Medulla oblongata (tissue), 1 donor: ENCODE results near the gene TRIM16.
A peak's percentile ranks its signal among the peaks of the same experiment; 100 is the strongest.
"Not testable (repeated sequence)": the region's sequence is repeated elsewhere in the genome, so short reads cannot be mapped to it uniquely, and the experiment has no call there.

Experiments used
- DNase-seq: peaks from one replicate; pipeline ENCODE4 v3.0.0-alpha.2; 2015; ENCODE audit errors: extremely low spot score

Gene TRIM16

GRCh38 chr17:15683824-15684478 lies at the start of gene TRIM16:
Gene TRIM16, minus strand, starts transcription at chr17:15684311. Its CDS starts 32,702 bp downstream, at chr17:15651609.
- peak; percentile 76 for DNase-seq

DNA sequence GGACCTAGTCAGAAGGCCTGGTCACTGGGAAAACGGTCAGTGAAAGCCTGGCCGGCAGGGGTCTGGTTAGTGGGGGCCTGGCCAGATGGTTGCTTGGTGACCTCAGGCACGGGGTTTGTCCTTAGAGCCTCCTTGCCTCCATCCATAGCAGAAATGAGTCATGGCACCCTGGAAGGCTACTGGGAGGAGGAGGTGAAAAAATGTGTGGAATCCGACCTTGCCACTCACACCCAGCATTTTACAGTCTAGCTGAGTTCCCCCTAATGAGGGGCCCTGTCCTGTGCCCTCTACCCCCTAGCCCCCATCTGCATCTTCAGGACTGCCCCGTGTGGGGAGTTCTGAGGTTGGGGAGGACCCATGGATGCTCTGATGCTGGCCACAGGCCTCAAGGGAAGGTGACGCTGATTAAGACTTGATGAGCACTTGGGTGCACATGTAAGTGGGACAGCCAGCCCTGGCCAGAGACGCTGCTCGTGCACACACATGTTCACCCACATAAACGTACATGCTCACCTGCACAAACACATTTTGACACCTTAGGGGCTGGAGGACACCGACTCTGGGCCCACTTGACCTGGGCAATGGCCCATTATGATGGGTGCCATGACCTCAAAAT lies 49.2 kb upstream of the TRIM16 start:
- DNase-seq: not testable (repeated sequence)

DNA sequence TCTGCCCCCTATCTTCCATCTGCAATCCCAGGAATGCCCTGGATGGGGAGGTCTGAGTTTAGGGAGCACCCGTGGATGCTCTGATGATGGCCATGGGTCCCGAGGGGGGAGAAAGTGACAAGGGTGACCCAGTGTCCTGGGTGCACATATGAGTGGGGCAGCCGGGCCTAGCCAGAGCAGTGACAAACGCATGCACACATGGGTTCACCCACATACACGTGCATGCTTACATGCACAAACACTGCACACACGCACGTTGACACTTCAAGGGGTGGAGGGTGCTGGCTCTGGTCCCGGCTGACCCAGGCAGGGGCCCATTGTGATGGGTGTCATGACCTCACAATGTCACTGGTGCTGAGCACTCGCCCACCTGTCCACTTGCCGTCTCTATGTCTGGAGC lies 47.8 kb upstream of the TRIM16 start, which contains the start of gene TBC1D26:
Gene TBC1D26, plus strand, starts transcription at position 384 of the 400 bp plus-strand sequence. CDS start 3,066 bp downstream, outside the sequence.
- DNase-seq: not testable (repeated sequence)

GRCh38 chr17:15730535-15730934 lies 46.4 kb upstream of the TRIM16 start:
- not testable (repeated sequence) for DNase-seq

GRCh38 chr17:15716601-15717563 lies 32.8 kb upstream of the TRIM16 start:
- DNase-seq: not testable (repeated sequence)

- DNase-seq: not testable (repeated sequence)
These were observed 24.8 kb upstream of the TRIM16 start for GRCh38 chr17:15708879-15709278.

DNA sequence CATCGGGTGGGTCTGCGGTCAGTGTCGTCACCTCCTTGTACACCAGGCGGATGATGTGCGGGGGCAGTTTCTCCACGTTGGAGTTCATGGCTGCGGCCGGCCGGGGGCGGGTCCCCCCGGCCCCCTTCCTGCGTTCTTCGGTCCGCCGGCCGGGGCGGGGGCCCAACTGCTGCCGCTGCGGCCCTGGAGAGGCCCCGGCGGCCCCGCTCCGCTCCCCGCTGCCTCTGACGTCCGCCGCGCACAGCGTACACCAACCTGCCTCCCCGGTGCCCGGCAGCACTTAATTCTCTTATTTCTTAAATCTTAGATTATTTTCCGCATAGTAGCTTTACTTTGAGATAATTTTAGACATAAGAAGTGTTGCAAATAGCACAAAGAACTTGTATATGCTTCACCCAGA lies 20.7 kb upstream of the TRIM16 start:
- DNase-seq: not testable (repeated sequence)

- not testable (repeated sequence) for DNase-seq
These were observed 20.1 kb upstream of the TRIM16 start for GRCh38 chr17:15704239-15704638.

GRCh38 chr17:15699937-15700336 lies 15.8 kb upstream of the TRIM16 start:
- DNase-seq: not testable (repeated sequence)

DNA sequence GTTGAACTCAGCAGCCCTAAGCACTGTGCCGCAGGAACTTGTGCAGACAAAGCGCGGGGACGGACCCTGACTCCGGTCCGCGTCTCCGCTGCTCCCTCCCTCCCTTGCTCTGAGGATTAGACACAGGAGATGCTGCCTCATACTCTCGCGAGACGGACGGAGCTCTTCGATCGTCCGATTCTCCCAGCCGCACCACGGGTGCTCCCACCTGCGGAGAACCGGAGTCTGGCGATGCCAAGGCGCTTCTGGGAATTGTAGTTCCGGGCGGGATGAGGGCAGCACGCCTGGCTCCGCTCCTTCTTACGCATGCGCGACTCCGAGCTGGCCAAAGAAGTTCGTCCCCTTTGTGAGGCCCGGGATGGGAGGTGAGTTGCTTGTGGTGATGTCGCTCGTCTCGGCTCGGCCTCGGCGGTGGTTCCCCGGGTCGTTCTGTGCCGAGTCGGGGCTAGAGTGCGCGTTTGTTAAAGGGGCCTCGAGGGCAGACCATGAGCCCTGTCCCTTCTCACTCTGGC lies 15.4 kb upstream of the TRIM16 start, which contains the start of gene ZNF286A:
Gene ZNF286A, plus strand, starts transcription at position 340 of the 512 bp plus-strand sequence. CDS start 578 bp downstream, outside the sequence.
- DNase-seq: peak; percentile 100

DNA sequence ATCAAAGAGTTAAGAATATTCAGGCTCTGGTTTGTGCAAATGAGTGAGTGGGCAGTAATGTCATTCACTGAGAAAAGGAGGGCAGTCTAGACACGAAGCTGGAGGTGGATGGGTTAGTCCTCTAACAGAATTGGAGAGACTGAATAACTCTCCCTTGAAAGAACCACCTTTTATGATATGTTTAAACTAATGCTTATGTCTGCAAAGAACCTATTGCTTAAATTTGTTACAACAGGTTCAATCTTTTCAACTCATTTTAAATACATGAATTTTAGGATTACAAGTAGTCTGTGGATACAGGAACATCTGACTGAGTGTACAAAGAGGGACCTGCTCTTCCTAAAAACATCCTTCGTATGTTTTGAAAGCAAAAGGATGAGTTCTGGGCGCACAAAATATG lies 14.9 kb upstream of the TRIM16 start:
- peak; percentile 20 for DNase-seq

- DNase-seq: not testable (repeated sequence)
These were observed 3.4 kb upstream of the TRIM16 start for GRCh38 chr17:15687494-15687893.

DNA sequence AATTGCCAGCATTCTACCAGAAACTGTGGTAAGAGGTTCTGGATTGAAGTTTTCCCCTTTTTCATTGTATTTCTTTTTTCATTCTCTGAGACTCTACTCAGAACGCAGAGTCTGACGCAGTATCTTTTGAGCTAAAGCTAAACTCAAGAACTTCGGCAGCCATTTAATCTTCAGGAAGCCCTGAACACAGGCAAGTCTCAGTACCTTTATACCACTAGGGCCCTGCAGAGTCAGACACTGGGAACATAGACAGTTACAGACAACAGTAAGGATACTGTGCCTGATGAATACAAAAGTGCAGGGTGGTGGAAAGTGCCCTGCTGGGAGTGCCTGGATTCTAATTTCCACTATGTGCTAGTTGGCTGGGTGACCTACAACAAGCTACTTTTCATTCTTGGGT lies 976 bp downstream of the TRIM16 start:
- not testable (repeated sequence) for DNase-seq

GRCh38 chr17:15675991-15676390 lies 8.1 kb downstream of the TRIM16 start:
- DNase-seq: not testable (repeated sequence)

DNA sequence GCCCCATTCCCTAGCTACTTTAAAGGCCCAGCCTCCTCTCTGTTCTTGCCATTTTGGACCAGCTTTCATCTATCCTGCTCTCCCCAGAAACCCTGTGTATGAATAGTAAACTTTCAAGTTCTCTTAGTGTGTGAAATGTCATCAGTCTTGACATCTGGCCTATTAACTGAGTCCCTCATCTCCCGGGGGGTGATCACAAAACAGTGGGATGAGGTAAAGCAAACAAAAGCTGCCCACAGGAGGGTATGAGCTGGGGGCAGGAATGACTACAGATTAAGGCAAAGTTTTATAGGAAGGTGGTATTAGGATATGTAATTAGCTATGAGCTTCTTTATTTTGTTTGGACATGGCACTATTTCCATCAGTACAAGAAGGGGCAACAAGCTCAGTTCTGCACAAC lies 9.5 kb downstream of the TRIM16 start:
- DNase-seq: not testable (repeated sequence)

GRCh38 chr17:15669526-15669925 lies 14.6 kb downstream of the TRIM16 start:
- not testable (repeated sequence) for DNase-seq

GRCh38 chr17:15663691-15664090 lies 20.4 kb downstream of the TRIM16 start:
- DNase-seq: no peak

GRCh38 chr17:15663176-15663575 lies 20.9 kb downstream of the TRIM16 start:
- no peak for DNase-seq

- DNase-seq: no peak
These were observed 21.4 kb downstream of the TRIM16 start for GRCh38 chr17:15662681-15663080.

- DNase-seq: no peak
These were observed 24.0 kb downstream of the TRIM16 start for GRCh38 chr17:15660077-15660476.

DNA sequence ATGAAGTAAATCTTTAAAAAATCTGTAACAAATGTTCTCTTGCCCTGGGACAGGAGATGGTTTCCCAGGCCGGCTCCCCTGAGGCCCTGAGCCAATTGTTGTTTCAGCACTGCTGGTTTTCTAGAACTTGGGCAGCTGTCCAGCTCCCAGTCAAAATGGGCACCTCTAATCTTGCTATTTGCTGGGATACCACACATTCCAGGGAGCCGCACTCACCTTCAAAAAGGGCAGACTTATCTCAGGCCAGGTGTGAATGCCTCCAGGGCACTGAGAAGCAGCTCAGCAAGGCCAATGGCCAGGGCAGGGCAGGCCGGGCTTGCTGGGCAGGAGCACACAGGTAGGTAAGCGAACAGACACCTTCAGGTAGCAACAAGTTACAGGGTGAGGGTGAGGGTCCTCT lies 24.4 kb downstream of the TRIM16 start:
- DNase-seq: no peak

DNA sequence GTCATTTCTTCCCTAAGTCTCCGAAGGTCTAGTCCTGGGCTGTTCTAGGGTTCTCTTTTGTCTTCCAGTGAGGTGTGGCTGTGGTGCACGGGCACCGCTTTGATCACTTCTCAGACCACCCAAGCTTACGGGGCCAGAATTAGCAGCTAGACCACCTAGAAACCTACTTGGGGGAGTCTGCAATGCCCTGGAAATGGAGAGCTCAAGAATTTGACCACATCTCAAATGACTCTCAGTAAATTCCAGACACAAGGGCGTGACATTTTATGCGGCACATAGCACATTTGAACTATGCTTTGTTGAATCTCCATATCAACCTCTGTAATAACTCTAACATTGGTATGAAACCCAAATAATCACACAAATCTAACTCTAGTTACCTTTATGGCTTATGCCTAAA lies 24.9 kb downstream of the TRIM16 start:
- DNase-seq: no peak
